ENCODE results near the gene CPXM2.

DNA sequence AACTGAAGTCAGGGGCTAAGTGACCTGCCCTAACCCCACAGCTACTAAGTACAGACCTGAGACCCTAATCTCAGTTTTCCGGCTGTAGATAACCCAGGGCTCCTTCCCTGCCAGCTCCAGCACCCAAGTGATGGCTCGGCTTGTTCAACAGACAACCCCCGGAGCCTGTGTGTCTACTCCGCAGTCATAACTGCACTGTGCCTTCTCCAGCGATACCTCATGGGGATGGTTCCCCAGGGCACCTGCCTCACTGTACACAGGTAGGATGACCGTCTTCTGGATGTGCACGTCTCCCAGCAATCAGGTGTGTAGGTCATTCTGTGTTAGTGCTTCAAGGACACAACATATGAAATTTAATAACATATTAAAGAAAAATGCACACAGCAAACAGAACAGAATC is 37.1 kb downstream of the CPXM2 start:
- TF ChIP-seq, protein P1, sequence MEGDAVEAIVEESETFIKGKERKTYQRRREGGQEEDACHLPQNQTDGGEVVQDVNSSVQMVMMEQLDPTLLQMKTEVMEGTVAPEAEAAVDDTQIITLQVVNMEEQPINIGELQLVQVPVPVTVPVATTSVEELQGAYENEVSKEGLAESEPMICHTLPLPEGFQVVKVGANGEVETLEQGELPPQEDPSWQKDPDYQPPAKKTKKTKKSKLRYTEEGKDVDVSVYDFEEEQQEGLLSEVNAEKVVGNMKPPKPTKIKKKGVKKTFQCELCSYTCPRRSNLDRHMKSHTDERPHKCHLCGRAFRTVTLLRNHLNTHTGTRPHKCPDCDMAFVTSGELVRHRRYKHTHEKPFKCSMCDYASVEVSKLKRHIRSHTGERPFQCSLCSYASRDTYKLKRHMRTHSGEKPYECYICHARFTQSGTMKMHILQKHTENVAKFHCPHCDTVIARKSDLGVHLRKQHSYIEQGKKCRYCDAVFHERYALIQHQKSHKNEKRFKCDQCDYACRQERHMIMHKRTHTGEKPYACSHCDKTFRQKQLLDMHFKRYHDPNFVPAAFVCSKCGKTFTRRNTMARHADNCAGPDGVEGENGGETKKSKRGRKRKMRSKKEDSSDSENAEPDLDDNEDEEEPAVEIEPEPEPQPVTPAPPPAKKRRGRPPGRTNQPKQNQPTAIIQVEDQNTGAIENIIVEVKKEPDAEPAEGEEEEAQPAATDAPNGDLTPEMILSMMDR (conservative IDR thresholded peaks at IDR 0.05; ENCODE audit: low read length) = no peak
- no peak for TF ChIP-seq EZH2phosphoT487 (IDR thresholded peaks at IDR 0.05; ENCODE audit: borderline replicate concordance, low read depth, low read length)

Measured in OCI-LY7 (cell line).